Measurements from ENCODE around the gene VASP.

VASP gene

DNA sequence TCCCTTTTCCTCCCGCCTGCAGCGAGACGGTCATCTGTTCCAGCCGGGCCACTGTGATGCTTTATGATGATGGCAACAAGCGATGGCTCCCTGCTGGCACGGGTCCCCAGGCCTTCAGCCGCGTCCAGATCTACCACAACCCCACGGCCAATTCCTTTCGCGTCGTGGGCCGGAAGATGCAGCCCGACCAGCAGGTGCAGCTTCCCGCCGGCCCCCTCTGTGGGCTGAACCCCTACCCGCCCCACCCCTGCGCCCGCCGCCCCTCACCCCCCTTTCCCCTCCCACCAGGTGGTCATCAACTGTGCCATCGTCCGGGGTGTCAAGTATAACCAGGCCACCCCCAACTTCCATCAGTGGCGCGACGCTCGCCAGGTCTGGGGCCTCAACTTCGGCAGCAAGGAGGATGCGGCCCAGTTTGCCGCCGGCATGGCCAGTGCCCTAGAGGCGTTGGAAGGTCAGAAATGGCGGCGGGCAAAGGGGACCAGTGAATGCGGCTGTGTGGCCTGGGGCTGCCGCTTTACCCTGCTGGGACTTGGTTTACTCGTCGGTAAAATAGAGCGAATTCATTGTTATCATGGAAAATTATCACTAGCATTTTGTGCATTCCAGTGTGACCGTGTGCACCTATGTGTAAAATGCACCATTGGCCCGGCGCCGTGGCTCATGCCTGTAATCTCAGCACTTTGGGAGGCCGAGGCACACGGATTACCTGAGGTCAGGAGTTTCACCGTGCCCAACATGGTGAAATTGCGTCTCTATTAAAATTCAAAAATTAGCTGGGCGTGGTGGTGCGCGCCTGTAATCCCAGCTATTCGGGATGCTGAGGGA lies 10.6 kb downstream of the VASP start:
- TF ChIP-seq, protein P1, sequence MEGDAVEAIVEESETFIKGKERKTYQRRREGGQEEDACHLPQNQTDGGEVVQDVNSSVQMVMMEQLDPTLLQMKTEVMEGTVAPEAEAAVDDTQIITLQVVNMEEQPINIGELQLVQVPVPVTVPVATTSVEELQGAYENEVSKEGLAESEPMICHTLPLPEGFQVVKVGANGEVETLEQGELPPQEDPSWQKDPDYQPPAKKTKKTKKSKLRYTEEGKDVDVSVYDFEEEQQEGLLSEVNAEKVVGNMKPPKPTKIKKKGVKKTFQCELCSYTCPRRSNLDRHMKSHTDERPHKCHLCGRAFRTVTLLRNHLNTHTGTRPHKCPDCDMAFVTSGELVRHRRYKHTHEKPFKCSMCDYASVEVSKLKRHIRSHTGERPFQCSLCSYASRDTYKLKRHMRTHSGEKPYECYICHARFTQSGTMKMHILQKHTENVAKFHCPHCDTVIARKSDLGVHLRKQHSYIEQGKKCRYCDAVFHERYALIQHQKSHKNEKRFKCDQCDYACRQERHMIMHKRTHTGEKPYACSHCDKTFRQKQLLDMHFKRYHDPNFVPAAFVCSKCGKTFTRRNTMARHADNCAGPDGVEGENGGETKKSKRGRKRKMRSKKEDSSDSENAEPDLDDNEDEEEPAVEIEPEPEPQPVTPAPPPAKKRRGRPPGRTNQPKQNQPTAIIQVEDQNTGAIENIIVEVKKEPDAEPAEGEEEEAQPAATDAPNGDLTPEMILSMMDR (IDR thresholded peaks at IDR 0.05): no peak

DNA sequence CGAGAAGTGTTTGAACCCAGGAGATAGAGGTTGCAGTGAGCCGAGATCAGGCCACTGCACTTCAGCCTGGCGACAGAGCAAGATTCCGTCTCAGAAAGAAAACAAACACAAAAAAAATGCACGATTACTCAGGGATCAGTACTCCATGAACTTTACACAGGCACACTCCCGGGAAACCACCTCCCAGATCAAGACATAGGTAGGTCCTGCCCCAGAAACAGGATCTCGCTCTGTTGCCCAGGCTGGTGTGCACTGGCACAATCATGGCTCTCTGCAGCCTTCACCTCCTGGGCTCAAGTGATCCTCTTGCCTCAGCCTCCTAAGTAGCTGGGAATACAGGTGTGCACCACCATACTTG lies 11.2 kb downstream of the VASP start:
- TF ChIP-seq, protein P1 (IDR thresholded peaks at IDR 0.05): no peak

DNA sequence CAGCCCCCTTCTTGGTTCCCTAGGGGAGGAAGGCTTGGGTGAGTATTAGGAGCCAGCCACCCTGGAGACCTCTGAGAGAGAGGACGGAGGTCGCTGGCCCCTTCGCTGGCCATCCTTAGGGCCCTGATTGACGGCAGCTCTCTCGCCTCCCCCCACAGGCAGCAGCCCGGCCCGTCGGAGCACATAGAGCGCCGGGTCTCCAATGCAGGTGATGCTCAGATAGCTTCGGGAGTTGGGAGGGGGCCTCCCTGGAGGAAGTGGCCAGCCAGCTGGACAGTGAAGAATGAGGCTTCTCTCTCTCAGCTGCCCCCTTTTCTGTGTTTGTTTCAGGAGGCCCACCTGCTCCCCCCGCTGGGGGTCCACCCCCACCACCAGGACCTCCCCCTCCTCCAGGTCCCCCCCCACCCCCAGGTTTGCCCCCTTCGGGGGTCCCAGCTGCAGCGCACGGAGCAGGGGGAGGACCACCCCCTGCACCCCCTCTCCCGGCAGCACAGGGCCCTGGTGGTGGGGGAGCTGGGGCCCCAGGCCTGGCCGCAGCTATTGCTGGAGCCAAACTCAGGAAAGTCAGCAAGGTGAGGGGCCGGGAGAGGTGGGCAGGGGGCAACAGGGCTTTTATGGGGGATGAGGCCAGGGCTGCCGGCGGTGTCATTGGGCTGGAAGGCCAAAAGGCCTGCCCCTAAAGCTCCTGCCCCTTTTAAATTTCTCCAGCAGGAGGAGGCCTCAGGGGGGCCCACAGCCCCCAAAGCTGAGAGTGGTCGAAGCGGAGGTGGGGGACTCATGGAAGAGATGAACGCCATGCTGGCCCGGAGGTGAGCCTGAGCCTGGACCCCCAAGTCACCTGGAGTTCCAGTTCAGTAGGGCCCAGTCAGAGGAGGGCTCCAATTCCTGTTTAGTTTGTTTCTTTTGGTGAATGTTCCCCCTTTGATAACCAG lies 15.0 kb downstream of the VASP start:
- TF ChIP-seq, protein P1 (IDR thresholded peaks at IDR 0.05): no peak

DNA sequence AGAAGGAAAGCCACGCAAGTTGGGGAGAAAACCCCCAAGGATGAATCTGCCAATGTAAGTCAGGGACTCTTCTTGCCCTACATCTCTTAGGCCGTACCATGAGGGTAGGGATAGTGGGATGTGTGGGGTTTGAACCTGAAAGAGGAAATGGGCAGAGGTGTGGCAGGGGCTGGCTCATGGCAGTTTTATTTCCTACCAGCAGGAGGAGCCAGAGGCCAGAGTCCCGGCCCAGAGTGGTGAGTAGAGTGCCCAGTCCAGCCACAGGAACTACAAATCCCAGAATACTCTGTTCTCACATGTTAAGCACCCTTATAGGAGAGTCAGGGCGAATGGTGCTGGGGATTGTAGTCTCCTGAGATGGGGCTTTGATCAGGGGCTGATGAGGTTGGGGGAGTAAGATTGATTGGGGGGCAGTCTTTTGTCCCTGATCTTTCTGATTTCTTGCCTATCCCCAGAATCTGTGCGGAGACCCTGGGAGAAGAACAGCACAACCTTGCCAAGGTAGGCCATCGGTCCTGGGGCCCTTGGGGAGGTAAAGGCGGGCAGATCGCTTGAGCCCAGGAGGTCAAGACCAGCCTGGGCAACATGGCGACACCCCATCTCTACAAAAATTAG lies 16.5 kb downstream of the VASP start:
- TF ChIP-seq, protein P1 (IDR thresholded peaks at IDR 0.05): peak; percentile 66

DNA sequence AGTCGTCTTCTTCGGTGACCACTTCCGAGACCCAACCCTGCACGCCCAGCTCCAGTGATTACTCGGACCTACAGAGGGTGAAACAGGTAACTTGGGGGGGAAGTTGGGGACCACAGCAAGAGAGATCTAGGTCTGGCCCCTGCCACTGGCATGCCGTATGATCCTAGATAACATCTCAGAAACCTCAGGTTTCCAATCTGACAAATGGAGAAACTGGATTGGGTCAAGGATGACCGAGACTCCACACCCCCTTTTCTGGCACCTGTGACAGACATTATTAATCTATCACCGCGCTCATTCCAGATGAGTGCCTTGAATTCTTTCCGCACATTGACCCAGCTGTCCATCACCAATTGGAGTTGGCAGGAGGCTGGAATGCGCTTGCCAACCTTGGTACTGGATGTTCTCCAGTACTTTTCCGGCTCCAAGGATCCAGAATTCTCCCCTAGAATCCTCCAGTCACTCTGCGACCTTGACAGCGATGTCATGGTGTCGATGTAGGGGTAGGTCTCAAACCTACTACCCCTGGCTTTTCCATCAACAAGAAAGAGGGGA lies 17.4 kb downstream of the VASP start:
- TF ChIP-seq, protein P1 (IDR thresholded peaks at IDR 0.05): no peak

DNA sequence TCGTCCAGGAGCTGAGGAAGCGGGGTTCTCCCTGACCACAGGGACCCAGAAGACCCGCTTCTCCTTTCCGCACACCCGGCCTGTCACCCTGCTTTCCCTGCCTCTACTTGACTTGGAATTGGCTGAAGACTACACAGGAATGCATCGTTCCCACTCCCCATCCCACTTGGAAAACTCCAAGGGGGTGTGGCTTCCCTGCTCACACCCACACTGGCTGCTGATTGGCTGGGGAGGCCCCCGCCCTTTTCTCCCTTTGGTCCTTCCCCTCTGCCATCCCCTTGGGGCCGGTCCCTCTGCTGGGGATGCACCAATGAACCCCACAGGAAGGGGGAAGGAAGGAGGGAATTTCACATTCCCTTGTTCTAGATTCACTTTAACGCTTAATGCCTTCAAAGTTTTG lies 18.9 kb downstream of the VASP start:
- TF ChIP-seq, protein P1 (IDR thresholded peaks at IDR 0.05): no peak

DNA sequence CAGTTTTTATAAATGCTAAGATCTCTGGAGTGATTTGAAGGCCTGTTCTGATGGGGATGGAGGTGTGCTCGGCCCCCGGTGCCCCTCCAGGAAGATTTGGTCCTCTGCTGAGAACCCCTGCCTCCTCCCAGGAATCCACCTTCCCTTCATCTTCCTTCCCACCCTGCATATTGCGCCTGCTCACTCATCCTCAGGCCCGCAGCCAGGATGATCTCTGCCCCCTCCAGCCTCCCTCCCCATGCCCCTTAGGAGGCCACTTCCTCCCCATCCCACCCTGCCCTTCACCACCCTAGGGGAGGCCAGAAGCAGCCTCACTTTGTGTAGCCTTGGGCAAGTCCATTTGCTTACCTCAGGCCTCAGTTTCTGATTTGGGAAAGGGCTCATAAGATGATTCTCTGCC lies 19.7 kb downstream of the VASP start:
- TF ChIP-seq, protein P1 (IDR thresholded peaks at IDR 0.05): no peak
